CD4-positive, alpha-beta T cell treated with Interferon alpha-2 for 1 hour (primary cell): ENCODE data around the gene YAP1.
"Not testable (repeated sequence)": the region's sequence is repeated elsewhere in the genome, so short reads cannot be mapped to it uniquely, and the experiment has no call there.

Experiments
- DNase-seq, 2 donors: peaks; one replicate each; pipeline ENCODE4 v3.0.0-alpha.2; 2020 to 2022

The YAP1 gene

GRCh38 chr11:102166175-102167064, 56.2 kb downstream of the YAP1 start:
- no peak for DNase-seq

GRCh38 chr11:102168481-102168880, 58.2 kb downstream of the YAP1 start:
- no peak for DNase-seq

GRCh38 chr11:102171101-102171500, 60.9 kb downstream of the YAP1 start:
- DNase-seq: no peak

GRCh38 chr11:102172127-102172848, 62.0 kb downstream of the YAP1 start:
- no peak for DNase-seq

- no peak for DNase-seq
These were observed 66.9 kb downstream of the YAP1 start for GRCh38 chr11:102177126-102177525.

GRCh38 chr11:102177974-102178631, 67.9 kb downstream of the YAP1 start:
- DNase-seq: no peak

- no peak for DNase-seq
These were observed 69.1 kb downstream of the YAP1 start for GRCh38 chr11:102179371-102179770.

GRCh38 chr11:102184269-102184987, 74.2 kb downstream of the YAP1 start:
- no peak for DNase-seq

GRCh38 chr11:102186551-102187191, 76.4 kb downstream of the YAP1 start:
- no peak for DNase-seq

- no peak for DNase-seq
These were observed 77.3 kb downstream of the YAP1 start for GRCh38 chr11:102187416-102188151.

GRCh38 chr11:102188488-102188887, 78.2 kb downstream of the YAP1 start:
- DNase-seq: no peak

GRCh38 chr11:102191832-102192231, 81.6 kb downstream of the YAP1 start:
- DNase-seq: no peak

- no peak for DNase-seq
These were observed 82.3 kb downstream of the YAP1 start for GRCh38 chr11:102192349-102193066.

GRCh38 chr11:102194257-102194656, 84.0 kb downstream of the YAP1 start:
- no peak for DNase-seq

GRCh38 chr11:102194990-102195389, 84.7 kb downstream of the YAP1 start:
- no peak for DNase-seq

- DNase-seq: no peak
These were observed 86.1 kb downstream of the YAP1 start for GRCh38 chr11:102196351-102196750.

- no peak for DNase-seq
These were observed 86.6 kb downstream of the YAP1 start for GRCh38 chr11:102196816-102197215.

GRCh38 chr11:102197670-102198139, 87.5 kb downstream of the YAP1 start:
- DNase-seq: no peak

- no peak for DNase-seq
These were observed 89.4 kb downstream of the YAP1 start for GRCh38 chr11:102199673-102200072.

- not testable (repeated sequence) for DNase-seq
These were observed 90.1 kb downstream of the YAP1 start for GRCh38 chr11:102200325-102200724.

- no peak for DNase-seq
These were observed 91.5 kb downstream of the YAP1 start for GRCh38 chr11:102201776-102202175.
